Measurements from ENCODE around the gene CC2D1B.

Gene CC2D1B

DNA sequence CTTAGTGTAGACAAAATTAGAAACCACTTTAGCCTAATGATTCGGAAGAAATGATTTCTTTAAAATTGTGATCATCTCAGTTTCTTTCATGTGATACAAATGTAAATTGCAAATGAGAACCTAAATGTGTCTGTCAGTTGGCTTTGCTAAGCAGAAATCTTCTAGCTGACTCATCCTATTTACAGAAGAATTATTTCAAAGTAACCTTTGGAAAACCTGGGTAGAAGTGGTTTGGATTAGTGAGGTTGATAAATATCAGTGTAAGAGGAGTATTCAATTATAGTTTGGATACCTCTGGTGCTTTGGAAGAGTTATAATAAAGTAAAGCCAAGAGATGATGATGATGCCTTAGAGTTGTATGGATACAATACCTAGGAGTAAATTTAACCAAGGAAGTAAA lies 37.4 kb downstream of the CC2D1B start:
- no peak for DNase-seq (ENCODE audit: extremely low read depth, low read depth)
- TF ChIP-seq, protein P1, sequence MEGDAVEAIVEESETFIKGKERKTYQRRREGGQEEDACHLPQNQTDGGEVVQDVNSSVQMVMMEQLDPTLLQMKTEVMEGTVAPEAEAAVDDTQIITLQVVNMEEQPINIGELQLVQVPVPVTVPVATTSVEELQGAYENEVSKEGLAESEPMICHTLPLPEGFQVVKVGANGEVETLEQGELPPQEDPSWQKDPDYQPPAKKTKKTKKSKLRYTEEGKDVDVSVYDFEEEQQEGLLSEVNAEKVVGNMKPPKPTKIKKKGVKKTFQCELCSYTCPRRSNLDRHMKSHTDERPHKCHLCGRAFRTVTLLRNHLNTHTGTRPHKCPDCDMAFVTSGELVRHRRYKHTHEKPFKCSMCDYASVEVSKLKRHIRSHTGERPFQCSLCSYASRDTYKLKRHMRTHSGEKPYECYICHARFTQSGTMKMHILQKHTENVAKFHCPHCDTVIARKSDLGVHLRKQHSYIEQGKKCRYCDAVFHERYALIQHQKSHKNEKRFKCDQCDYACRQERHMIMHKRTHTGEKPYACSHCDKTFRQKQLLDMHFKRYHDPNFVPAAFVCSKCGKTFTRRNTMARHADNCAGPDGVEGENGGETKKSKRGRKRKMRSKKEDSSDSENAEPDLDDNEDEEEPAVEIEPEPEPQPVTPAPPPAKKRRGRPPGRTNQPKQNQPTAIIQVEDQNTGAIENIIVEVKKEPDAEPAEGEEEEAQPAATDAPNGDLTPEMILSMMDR (IDR thresholded peaks at IDR 0.05; ENCODE audit: low read depth, low read length) = no peak

DNA sequence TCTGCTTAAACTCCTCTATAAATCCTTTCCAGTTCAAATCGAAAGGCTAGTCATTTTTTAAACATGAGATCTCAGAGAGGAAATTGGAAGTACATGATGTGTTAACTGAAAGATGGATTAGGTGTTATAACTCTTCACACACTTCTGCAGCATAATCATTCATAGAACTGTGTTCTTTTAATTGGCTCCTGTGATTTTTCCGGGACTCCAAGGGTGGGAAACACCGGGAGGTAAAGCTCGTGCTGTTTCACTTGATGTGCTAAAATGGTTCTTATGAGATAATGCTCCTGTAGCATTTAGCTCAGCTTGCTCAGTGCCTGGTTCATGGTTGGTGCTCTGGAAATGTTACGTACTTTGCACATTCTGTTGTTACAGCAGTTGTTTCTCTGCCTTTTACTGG lies 40.2 kb downstream of the CC2D1B start:
- TF ChIP-seq, protein P1 (IDR thresholded peaks at IDR 0.05; ENCODE audit: low read depth, low read length) = no peak
- no peak for DNase-seq (ENCODE audit: extremely low read depth, low read depth)

DNA sequence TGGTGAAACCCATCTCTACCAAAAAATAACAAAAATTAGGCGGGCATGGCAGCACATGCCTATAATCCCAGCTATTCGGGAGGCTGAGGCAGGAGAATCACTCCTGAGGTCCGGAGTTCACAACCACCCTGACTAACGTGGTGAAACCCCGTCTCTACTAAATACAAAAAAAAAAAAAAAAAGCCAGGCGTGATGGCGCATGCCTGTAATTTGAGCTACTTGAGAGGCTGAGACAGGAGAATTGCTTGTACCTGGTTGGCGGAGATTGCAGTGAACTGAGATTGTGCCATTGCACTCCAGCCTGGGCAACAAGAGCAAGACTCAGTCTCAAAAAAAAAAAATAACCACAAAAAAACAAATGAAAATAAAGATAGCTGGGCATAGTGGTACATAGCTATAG lies 42.3 kb downstream of the CC2D1B start:
- DNase-seq (ENCODE audit: extremely low read depth, low read depth) = no peak
- TF ChIP-seq, protein P1 (IDR thresholded peaks at IDR 0.05; ENCODE audit: low read depth, low read length) = no peak

DNA sequence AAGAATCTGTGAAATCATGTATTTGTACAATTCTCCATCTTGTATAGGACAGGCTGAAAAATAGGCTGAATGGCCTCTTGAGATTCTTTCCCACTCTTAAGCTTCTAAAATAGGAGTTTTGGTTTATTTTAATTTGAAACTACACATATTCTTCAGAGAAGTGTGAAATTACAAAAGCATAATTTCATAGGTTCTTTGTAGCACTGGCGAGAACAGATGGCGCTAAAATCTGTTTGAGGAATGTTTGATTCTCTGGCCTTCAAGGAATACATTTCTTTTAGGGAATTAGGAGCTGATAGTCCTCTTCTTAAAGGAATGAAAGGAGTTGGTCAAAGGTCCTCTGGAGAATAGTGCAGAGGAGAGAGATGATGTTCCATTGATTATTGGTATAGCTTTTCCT lies 44.9 kb downstream of the CC2D1B start:
- TF ChIP-seq, protein P1 (IDR thresholded peaks at IDR 0.05; ENCODE audit: low read depth, low read length) = no peak

DNA sequence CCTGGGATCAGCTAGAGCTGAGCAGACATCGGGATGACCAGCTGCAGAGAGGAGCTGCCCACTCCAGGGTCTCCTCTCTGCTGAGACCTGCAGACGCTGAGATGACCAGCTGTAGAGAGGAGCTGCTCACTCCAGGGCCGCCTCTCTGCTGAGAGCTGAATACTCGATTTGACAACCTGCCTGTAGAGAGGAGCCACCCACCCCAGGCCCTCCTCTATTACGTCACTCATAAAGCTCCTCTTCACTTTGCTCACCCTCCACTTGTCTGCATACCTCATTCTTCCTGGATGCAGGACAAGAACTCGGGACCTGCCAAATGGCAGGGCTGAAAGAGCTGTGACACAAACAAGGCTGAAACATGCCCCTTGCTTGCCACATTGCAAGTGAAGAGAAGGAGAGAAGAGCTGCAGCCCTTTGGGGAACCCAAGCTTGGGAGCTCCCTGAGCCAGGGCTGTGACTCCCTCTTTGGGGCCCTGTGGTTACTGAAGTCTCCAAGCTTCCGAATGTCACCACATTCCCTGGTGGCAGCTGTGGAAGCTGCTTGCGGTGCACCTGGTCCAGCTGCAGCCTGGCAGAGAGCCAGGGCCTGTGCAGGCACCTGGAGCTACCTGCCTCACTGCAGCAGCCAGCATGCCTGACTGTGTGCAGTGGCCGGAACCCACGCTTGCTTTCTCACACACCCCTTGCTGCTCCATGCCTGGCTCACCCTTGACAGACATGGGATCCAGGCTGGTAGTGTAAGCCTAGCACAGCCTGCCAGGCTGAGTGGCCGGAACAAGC lies 59.6 kb downstream of the CC2D1B start:
- TF ChIP-seq, protein P1 (IDR thresholded peaks at IDR 0.05; ENCODE audit: low read depth, low read length) = no peak
- DNase-seq (ENCODE audit: extremely low read depth, low read depth) = no peak

More for the DNA sequence above, 44.9 kb downstream of the CC2D1B start:
- DNase-seq (ENCODE audit: extremely low read depth, low read depth) = no peak

DNA sequence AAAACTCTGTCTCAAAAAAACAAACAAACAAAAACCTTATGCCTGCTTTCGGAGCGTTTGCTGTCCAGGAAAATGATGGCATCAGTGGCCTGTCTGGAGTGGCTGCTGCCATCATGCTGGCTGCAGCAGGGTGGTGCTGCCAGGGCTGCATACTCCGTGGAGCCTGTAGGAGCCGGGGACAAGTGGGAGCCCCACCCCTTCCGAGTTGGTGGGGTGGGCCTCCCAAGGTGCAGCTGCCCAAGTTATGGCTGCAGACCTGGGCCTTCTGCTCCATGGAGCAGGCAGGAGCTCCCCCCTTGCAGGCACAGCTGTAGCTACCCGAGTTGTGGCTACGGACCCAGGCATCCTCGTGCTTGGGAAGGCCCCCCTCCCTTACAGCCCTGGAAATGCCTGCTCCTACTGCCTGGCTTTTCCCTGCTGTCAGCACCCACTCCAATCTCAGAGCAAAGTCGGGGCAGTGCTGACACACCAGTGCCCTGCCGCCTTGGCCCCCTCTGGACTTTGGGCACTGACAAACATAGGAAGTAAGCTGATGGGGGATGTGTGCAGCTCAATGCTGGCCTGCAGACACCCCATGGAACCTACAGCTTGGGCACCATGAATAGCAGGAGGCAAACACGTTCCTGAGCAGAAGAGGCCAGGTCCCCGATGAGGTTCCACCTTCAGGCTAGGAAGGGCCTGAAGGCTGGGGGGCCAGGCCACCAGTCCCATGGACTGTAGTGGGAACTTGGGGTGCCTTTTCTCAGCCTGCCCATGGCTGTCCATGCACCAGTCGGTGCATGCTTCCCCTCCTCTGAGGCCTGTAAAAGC lies 60.4 kb downstream of the CC2D1B start:
- no peak for DNase-seq (ENCODE audit: extremely low read depth, low read depth)

More for the DNA sequence above, 60.4 kb downstream of the CC2D1B start:
- TF ChIP-seq, protein P1 (IDR thresholded peaks at IDR 0.05; ENCODE audit: low read depth, low read length) = no peak

Data from AG09319 (cell line).